Liver (tissue), 9 donors: Measurements from ENCODE around the gene VOPP1. TPM values are rescaled to one million over a fixed set of nuclear protein-coding genes. Genes with fewer than 3 reads are reported as not detected.

Source experiments
- DNase-seq: peaks from one replicate; pipeline ENCODE4 v3.0.0-alpha.2; 2017; ENCODE audit warnings: low spot score
- H3K27ac ChIP-seq, 2 donors: one replicate each; pipeline ENCODE4 v1.7.0; 2013; ENCODE audit warnings: inconsistent platforms in 2 of 2, low read length in 2 of 2, control low read depth in 1 of 2, low read depth in 1 of 2, mild to moderate bottlenecking in 1 of 2
- H3K27me3 ChIP-seq, 4 donors: one replicate each; pipeline versions ENCODE4 v1.6.1 to v1.7.0; 2013; ENCODE audit warnings: low read length in 3 of 4, inconsistent platforms in 1 of 4, mild to moderate bottlenecking in 1 of 4, moderate library complexity in 1 of 4; ENCODE audit not compliant: control insufficient read depth in 4 of 4, insufficient read depth in 4 of 4
- H3K36me3 ChIP-seq, 4 donors: one replicate each; pipeline versions ENCODE4 v1.6.1 to v1.7.0; 2013; ENCODE audit warnings: low read length in 3 of 4, mild to moderate bottlenecking in 3 of 4, low read depth in 1 of 4, moderate library complexity in 1 of 4; ENCODE audit not compliant: control insufficient read depth in 4 of 4, insufficient read depth in 3 of 4
- H3K4me1 ChIP-seq, 4 donors: one replicate each; pipeline versions ENCODE4 v1.6.1 to v1.7.0; 2013; ENCODE audit warnings: low read length in 3 of 4, mild to moderate bottlenecking in 3 of 4, moderate library complexity in 1 of 4; ENCODE audit not compliant: control insufficient read depth in 4 of 4, insufficient read depth in 4 of 4
- H3K4me3 ChIP-seq, 3 donors: one replicate each; pipeline versions ENCODE4 v1.6.1 to v1.7.0; 2013; ENCODE audit warnings: low read length in 3 of 3, control low read depth in 1 of 3, low read depth in 1 of 3, mild to moderate bottlenecking in 1 of 3
- H3K9ac ChIP-seq, 2 donors: one replicate each; pipeline ENCODE4 v1.7.0; 2013; ENCODE audit warnings: low read length in 2 of 2, mild to moderate bottlenecking in 2 of 2, moderate library complexity in 2 of 2, control low read depth in 1 of 2, low read depth in 1 of 2
- H3K9me3 ChIP-seq, 4 donors: one replicate each; pipeline versions ENCODE4 v1.6.1 to v1.7.0; 2013; ENCODE audit warnings: low read length in 3 of 4; ENCODE audit not compliant: control insufficient read depth in 4 of 4
- ATF3 ChIP-seq: IDR thresholded peaks from 2 replicates; pipeline ENCODE4 v1.6.1; 2016; ENCODE audit warnings: antibody characterized with exemption
- EGR1 ChIP-seq, 2 donors: IDR thresholded peaks; 2 replicates each; pipeline ENCODE4 v1.6.1; 2016 to 2018; ENCODE audit warnings: antibody characterized with exemption in 2 of 2, low read depth in 2 of 2
- FOXA1 ChIP-seq: IDR thresholded peaks from 2 replicates; pipeline ENCODE4 v1.6.1; 2016; ENCODE audit warnings: antibody characterized with exemption
- FOXA2 ChIP-seq: IDR thresholded peaks from 2 replicates; pipeline ENCODE4 v1.6.1; 2016; ENCODE audit warnings: antibody characterized with exemption
- GABPA ChIP-seq, 2 donors: IDR thresholded peaks in 1 of 2; conservative IDR thresholded peaks in 1 of 2; 2 replicates each; pipeline ENCODE4 v1.6.1; 2016; ENCODE audit warnings: antibody characterized with exemption in 2 of 2, mild to moderate bottlenecking in 1 of 2, moderate library complexity in 1 of 2
- HNF4A ChIP-seq, 2 donors: conservative IDR thresholded peaks; 2 replicates each; pipeline ENCODE4 v1.6.1; 2016; ENCODE audit warnings: antibody characterized with exemption in 2 of 2, mild to moderate bottlenecking in 2 of 2
- HNF4G ChIP-seq: IDR thresholded peaks from 2 replicates; pipeline ENCODE4 v1.6.1; 2016; ENCODE audit warnings: antibody characterized with exemption
- JUND ChIP-seq, 2 donors: IDR thresholded peaks; 2 replicates each; pipeline ENCODE4 v1.6.1; 2016; ENCODE audit warnings: antibody characterized with exemption in 2 of 2
- NR2F2 ChIP-seq: IDR thresholded peaks from 2 replicates; pipeline ENCODE4 v1.6.1; 2016; ENCODE audit warnings: antibody characterized with exemption
- RAD21 ChIP-seq, 2 donors: IDR thresholded peaks; 2 replicates each; pipeline ENCODE4 v1.6.1; 2016; ENCODE audit warnings: antibody characterized with exemption in 2 of 2, mild to moderate bottlenecking in 2 of 2
- REST ChIP-seq: IDR thresholded peaks from 2 replicates; pipeline ENCODE4 v1.6.1; 2016; ENCODE audit warnings: antibody characterized with exemption, mild to moderate bottlenecking
- RXRA ChIP-seq, 2 donors: IDR thresholded peaks; 2 replicates each; pipeline ENCODE4 v1.6.1; 2017 to 2018; ENCODE audit warnings: antibody characterized with exemption in 2 of 2, mild to moderate bottlenecking in 1 of 2
- SP1 ChIP-seq: IDR thresholded peaks from 2 replicates; pipeline ENCODE4 v1.6.1; 2018; ENCODE audit warnings: antibody characterized with exemption, mild to moderate bottlenecking
- TAF1 ChIP-seq: conservative IDR thresholded peaks from 2 replicates; pipeline ENCODE4 v1.6.1; 2016; ENCODE audit warnings: antibody characterized with exemption, mild to moderate bottlenecking
- YY1 ChIP-seq: IDR thresholded peaks from 2 replicates; pipeline ENCODE4 v1.6.1; 2016; ENCODE audit warnings: antibody characterized with exemption, mild to moderate bottlenecking
- ZBTB33 ChIP-seq: IDR thresholded peaks from 2 replicates; pipeline ENCODE4 v1.6.1; 2016; ENCODE audit warnings: antibody characterized with exemption
- WGBS: extraction: QIAGEN DNeasy Blood & Tissue Kit; methylation state at CpG from one replicate; pipeline ENCODE4 v1.1.7; 2013; 5-methylcytosine and 5-hydroxymethylcytosine counted together
- polyA plus RNA-seq, 2 donors: library from polyadenylated mRNA; stranded (reverse) in 1 of 2; unstranded in 1 of 2; fragments of 200-250 nt in 1 of 2; fragments of >200 nt in 1 of 2; fragmentation: Nextera tagmentation in 1 of 2; extraction: Ambion mirVana in 1 of 2; gene quantifications; one replicate each; pipeline versions ENCODE4 v1.2.1 to v1.2.3, GENCODE V29; 2013 to 2015
- total RNA-seq, 2 donors: library from RNA; depleted of rRNA; stranded (reverse); fragments of >200 nt; gene quantifications; one replicate each; pipeline ENCODE4 v1.2.3, GENCODE V29; 2014
- TF ChIP-seq, protein P1 (sequence below): fragments of 150-350 bp; IDR thresholded peaks from 2 replicates; pipeline ENCODE4 v1.5.1; 2017; ENCODE audit warnings: improper control_type of control experiment, low read depth, low read length; ENCODE audit not compliant: missing input control
- TF ChIP-seq, protein P2 (sequence below): IDR thresholded peaks from 2 replicates; pipeline ENCODE4 v1.6.1; 2016; ENCODE audit warnings: antibody characterized with exemption
- donor health status: healthy.
- donor health status: healthy.
- donor health status: healthy.
- donor health status: healthy.
- donor health status: healthy.

The VOPP1 gene
- total and polyA plus RNA-seq, 4 donors: 11.5 to 23.8 (median 21.7) TPM

GRCh38 chr7:55573234-55573900, 1.1 kb upstream of the VOPP1 start (continued):
- no peak for TF ChIP-seq REST
- no peak for TF ChIP-seq FOXA1
- no peak for TF ChIP-seq TAF1
- no peak for TF ChIP-seq JUND (IDR thresholded peaks at IDR 0.05)

DNA sequence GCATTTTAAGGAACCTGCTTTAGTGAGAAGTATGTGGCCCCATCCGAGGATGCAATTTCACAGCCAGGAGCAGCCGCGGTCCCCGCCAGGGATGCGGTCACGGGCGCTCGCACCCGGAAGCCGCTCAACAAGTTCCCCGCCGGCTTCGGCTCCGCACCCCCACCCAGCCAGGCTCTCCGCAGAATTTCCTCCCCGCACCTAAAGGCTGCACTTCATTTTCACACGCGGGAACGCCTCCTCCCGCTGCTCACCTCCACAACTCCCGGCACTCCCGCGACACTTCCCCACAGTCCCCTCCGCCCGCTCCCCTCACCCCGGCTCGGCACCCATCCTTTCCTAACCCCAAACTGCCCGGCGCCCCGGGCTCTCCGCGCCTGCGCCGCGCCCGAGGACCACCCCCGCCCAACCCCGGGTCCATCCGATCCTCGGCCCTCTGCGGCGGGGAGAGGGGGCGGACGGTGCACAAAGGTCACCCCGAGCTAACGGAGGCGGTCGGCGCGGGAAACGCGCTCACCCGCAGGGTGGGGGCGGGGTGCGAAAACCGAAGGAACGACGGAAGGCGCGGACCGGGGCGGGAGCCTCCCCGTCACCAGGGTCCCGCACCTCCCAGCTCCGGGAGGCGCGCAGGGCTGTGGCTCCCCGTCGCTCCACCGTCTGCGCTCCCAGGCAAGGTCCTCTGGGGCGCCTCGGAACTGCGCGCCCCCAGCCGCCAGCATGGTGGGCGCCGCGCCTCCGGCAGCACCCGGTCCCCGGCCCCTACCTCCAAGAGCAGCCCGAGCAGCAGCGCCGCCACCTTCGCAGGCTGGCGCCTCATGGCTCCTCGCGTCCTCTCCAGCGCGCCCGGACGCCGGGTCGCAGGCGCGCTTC, 558 bp downstream of the VOPP1 start:
- Histone ChIP-seq H3K27me3 (no peaks in the 10 kb centered on the region), H3K27ac (peak overlapping the region; percentile 83 to 88), H3K36me3 (no peaks in the 10 kb centered on the region), H3K4me3 (peak overlapping the region; percentile 64 to 89 (median 83)), H3K9me3 (no peaks in the 10 kb centered on the region), H3K4me1 (peaks cover 12 to 23% (median 21%) of the 10 kb centered on the region in 4 donors), H3K9ac (peak overlapping the region; percentile 60 to 80)
- TF ChIP-seq RAD21 (IDR thresholded peaks at IDR 0.05): no peak
- peak; percentile 65 to 67 for TF ChIP-seq EGR1 (IDR thresholded peaks at IDR 0.05; ENCODE audit: low read depth in 2 of 2)
- TF ChIP-seq, protein P1, sequence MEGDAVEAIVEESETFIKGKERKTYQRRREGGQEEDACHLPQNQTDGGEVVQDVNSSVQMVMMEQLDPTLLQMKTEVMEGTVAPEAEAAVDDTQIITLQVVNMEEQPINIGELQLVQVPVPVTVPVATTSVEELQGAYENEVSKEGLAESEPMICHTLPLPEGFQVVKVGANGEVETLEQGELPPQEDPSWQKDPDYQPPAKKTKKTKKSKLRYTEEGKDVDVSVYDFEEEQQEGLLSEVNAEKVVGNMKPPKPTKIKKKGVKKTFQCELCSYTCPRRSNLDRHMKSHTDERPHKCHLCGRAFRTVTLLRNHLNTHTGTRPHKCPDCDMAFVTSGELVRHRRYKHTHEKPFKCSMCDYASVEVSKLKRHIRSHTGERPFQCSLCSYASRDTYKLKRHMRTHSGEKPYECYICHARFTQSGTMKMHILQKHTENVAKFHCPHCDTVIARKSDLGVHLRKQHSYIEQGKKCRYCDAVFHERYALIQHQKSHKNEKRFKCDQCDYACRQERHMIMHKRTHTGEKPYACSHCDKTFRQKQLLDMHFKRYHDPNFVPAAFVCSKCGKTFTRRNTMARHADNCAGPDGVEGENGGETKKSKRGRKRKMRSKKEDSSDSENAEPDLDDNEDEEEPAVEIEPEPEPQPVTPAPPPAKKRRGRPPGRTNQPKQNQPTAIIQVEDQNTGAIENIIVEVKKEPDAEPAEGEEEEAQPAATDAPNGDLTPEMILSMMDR: peak; percentile 1
- TF ChIP-seq ATF3: no peak
- no peak for TF ChIP-seq SP1
- no peak for TF ChIP-seq GABPA (IDR thresholded peaks at IDR 0.05 in 1 of 2, conservative IDR thresholded peaks at IDR 0.05 in 1 of 2)
- TF ChIP-seq NR2F2: no peak
- TF ChIP-seq, protein P2, sequence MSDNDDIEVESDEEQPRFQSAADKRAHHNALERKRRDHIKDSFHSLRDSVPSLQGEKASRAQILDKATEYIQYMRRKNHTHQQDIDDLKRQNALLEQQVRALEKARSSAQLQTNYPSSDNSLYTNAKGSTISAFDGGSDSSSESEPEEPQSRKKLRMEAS: no peak
- TF ChIP-seq YY1: peak; percentile 8
- no peak for TF ChIP-seq FOXA2
- no peak for TF ChIP-seq HNF4G
- TF ChIP-seq FOXA1: no peak
- no peak for TF ChIP-seq TAF1
- no peak for TF ChIP-seq RXRA (IDR thresholded peaks at IDR 0.05)
- no peak for TF ChIP-seq REST
- TF ChIP-seq ZBTB33: no peak
- no peak for TF ChIP-seq HNF4A (conservative IDR thresholded peaks at IDR 0.05)
- TF ChIP-seq JUND (IDR thresholded peaks at IDR 0.05): no peak
- WGBS: under 1% methylated on average over 95 of the region's 97 CpGs
- peak; percentile 68 for DNase-seq
